Measurements from ENCODE around the gene LDB2.

LDB2 gene

GRCh38 chr4:16579866-16580265 is 318.6 kb downstream of the LDB2 start:
- no peak for TF ChIP-seq CTCF (IDR thresholded peaks at IDR 0.05)

GRCh38 chr4:16577177-16577576 is 321.3 kb downstream of the LDB2 start:
- TF ChIP-seq CTCF (IDR thresholded peaks at IDR 0.05): no peak

- TF ChIP-seq CTCF (IDR thresholded peaks at IDR 0.05): no peak
These were observed 323.5 kb downstream of the LDB2 start for GRCh38 chr4:16574981-16575380.

GRCh38 chr4:16573739-16574138 is 324.7 kb downstream of the LDB2 start:
- TF ChIP-seq CTCF (IDR thresholded peaks at IDR 0.05): no peak

- no peak for TF ChIP-seq CTCF (IDR thresholded peaks at IDR 0.05)
These were observed 325.2 kb downstream of the LDB2 start for GRCh38 chr4:16573206-16573605.

- no peak for TF ChIP-seq CTCF (IDR thresholded peaks at IDR 0.05)
These were observed 325.8 kb downstream of the LDB2 start for GRCh38 chr4:16572631-16573030.

- no peak for TF ChIP-seq CTCF (IDR thresholded peaks at IDR 0.05)
These were observed 326.3 kb downstream of the LDB2 start for GRCh38 chr4:16572161-16572560.

GRCh38 chr4:16569790-16570189 is 328.7 kb downstream of the LDB2 start:
- TF ChIP-seq CTCF (IDR thresholded peaks at IDR 0.05): no peak
